Measurements from ENCODE around the gene RBMS1.

The RBMS1 gene

DNA sequence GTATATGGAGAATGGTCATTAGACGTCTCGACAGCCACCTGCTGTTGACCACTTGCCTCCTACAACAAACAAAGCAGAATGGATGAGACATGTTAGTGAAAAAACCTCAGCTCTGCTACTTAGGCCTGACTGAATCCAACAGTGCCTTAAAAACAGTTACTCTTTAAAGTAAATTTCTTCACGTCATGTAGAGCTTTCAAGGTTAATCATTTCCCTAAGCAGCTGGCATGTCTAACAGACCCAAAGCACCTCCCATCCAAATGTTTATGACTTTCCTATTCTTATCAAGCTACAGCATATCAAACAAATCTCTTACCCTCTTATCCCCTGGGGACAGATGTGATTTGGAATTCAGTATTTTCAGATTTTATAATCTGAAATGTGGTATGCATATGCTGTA, 218.0 kb downstream of the RBMS1 start:
- Mint-ChIP-seq H3K27me3 (no peaks in the 10 kb centered on the region), H3K4me1 (peaks cover 18% of the 10 kb centered on the region), H3K36me3 (peaks cover 85% of the 10 kb centered on the region), H3K27ac (peak overlapping the region; percentile 25), H3K9me3 (no peaks in the 10 kb centered on the region), H3K4me3 (no peak overlapping the region)
- DNase-seq: no peak
- CTCF ChIA-PET: no interaction called here

GRCh38 chr2:160271171-160272086, 222.2 kb downstream of the RBMS1 start:
- DNase-seq: no peak
- Mint-ChIP-seq H3K36me3 (peaks cover 54% of the 10 kb centered on the region), H3K4me3 (no peak overlapping the region), H3K27me3 (peaks cover 9% of the 10 kb centered on the region), H3K9me3 (no peaks in the 10 kb centered on the region), H3K27ac (no peak overlapping the region), H3K4me1 (peaks cover 18% of the 10 kb centered on the region)
- CTCF ChIA-PET: interaction anchor here (0.8 to 2.4 kb wide), 3 partner anchors 13 to 21 kb away, joined by 3 to 8 read pairs (median 3); no protein-coding TSS in a partner anchor

- no peaks in the 10 kb centered on the region for H3K9me3 Mint-ChIP-seq
- CTCF ChIA-PET: interaction anchor here (0.8 to 2.4 kb wide), 5 partner anchors 13 to 50 kb away, joined by 3 to 8 read pairs (median 5); no protein-coding TSS in a partner anchor
- H3K27ac Mint-ChIP-seq: peak overlapping the region; percentile 76
- peak overlapping the region; percentile 33 for H3K4me3 Mint-ChIP-seq
- peaks cover 9% of the 10 kb centered on the region for H3K27me3 Mint-ChIP-seq
- DNase-seq: no peak
- peaks cover 46% of the 10 kb centered on the region for H3K36me3 Mint-ChIP-seq
- peaks cover 26% of the 10 kb centered on the region for H3K4me1 Mint-ChIP-seq
Observed at GRCh38 chr2:160270571-160271113, 223.0 kb downstream of the RBMS1 start.

GRCh38 chr2:160269803-160270570, 223.6 kb downstream of the RBMS1 start:
- Mint-ChIP-seq H3K36me3 (peaks cover 39% of the 10 kb centered on the region), H3K27ac (peak overlapping the region; percentile 76), H3K4me1 (peaks cover 28% of the 10 kb centered on the region), H3K9me3 (no peaks in the 10 kb centered on the region), H3K27me3 (peaks cover 9% of the 10 kb centered on the region), H3K4me3 (peak overlapping the region; percentile 63)
- peak; percentile 67 for DNase-seq
- CTCF ChIA-PET: interaction anchor here (0.8 to 2.4 kb wide), 6 partner anchors 12 to 60 kb away, joined by 3 to 8 read pairs (median 4); no protein-coding TSS in a partner anchor

GRCh38 chr2:160269365-160269764, 224.2 kb downstream of the RBMS1 start:
- Mint-ChIP-seq H3K36me3 (peaks cover 35% of the 10 kb centered on the region), H3K27ac (peak overlapping the region; percentile 73), H3K4me1 (peaks cover 28% of the 10 kb centered on the region), H3K9me3 (no peaks in the 10 kb centered on the region), H3K27me3 (peaks cover 9% of the 10 kb centered on the region), H3K4me3 (peak overlapping the region; percentile 63)
- CTCF ChIA-PET: interaction anchor here (0.8 to 2.4 kb wide), 4 partner anchors 15 to 59 kb away, joined by 3 to 8 read pairs (median 6); no protein-coding TSS in a partner anchor
- DNase-seq: no peak

GRCh38 chr2:160268151-160268781, 225.3 kb downstream of the RBMS1 start:
- DNase-seq: no peak
- peaks cover 30% of the 10 kb centered on the region for H3K4me1 Mint-ChIP-seq
- no peak overlapping the region for H3K4me3 Mint-ChIP-seq
- H3K36me3 Mint-ChIP-seq: peaks cover 28% of the 10 kb centered on the region
- H3K27ac Mint-ChIP-seq: no peak overlapping the region
- H3K27me3 Mint-ChIP-seq: peaks cover 9% of the 10 kb centered on the region
- CTCF ChIA-PET: interaction anchor here (2.3 kb wide), 1 partner anchor 16 kb away, joined by 8 read pairs; no protein-coding TSS in a partner anchor
- H3K9me3 Mint-ChIP-seq: no peaks in the 10 kb centered on the region

DNA sequence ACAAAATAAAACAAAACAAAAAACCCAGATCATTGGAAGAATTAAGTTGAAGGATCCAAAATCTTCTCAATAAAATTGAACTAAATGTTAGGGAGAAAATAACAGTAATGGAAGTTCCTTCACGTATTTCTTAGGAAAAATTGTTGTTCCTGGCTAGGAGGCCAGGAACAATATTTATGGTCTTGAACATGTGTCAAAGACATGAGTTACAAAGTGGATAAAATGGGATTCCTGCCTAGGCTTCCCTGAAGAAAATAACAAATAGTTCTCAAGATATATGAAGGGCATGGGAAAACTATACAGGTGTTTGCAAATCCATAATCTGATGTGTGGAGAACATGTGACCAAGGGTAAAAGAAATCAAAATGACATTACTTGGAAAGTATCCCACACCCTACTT, 225.9 kb downstream of the RBMS1 start:
- no peak overlapping the region for H3K4me3 Mint-ChIP-seq

GRCh38 chr2:160267022-160267421, 226.6 kb downstream of the RBMS1 start:
- Mint-ChIP-seq H3K36me3 (peaks cover 21% of the 10 kb centered on the region), H3K27ac (no peak overlapping the region), H3K4me3 (no peak overlapping the region), H3K4me1 (peaks cover 30% of the 10 kb centered on the region), H3K9me3 (no peaks in the 10 kb centered on the region), H3K27me3 (peaks cover 9% of the 10 kb centered on the region)
- CTCF ChIA-PET: interaction anchor here (1.2 to 2.3 kb wide), 3 partner anchors 13 to 157 kb away, joined by 3 to 8 read pairs (median 5); no protein-coding TSS in a partner anchor
- no peak for DNase-seq

More for the DNA sequence above, 225.9 kb downstream of the RBMS1 start:
- H3K27ac Mint-ChIP-seq: no peak overlapping the region
- peaks cover 25% of the 10 kb centered on the region for H3K36me3 Mint-ChIP-seq
- H3K4me1 Mint-ChIP-seq: peaks cover 30% of the 10 kb centered on the region
- no peaks in the 10 kb centered on the region for H3K9me3 Mint-ChIP-seq
- CTCF ChIA-PET: interaction anchor here (2.3 kb wide), 1 partner anchor 16 kb away, joined by 8 read pairs; no protein-coding TSS in a partner anchor
- DNase-seq: no peak
- H3K27me3 Mint-ChIP-seq: peaks cover 9% of the 10 kb centered on the region

- Mint-ChIP-seq H3K27ac (no peak overlapping the region), H3K4me3 (no peak overlapping the region), H3K27me3 (peaks cover 9% of the 10 kb centered on the region), H3K9me3 (no peaks in the 10 kb centered on the region), H3K36me3 (peaks cover 13% of the 10 kb centered on the region), H3K4me1 (peaks cover 30% of the 10 kb centered on the region)
- CTCF ChIA-PET: interaction anchor here (1.2 to 2.3 kb wide), 3 partner anchors 14 to 156 kb away, joined by 3 to 8 read pairs (median 5); no protein-coding TSS in a partner anchor
- no peak for DNase-seq
Observed at GRCh38 chr2:160266037-160266551, 227.5 kb downstream of the RBMS1 start.

GRCh38 chr2:160264308-160264707, 229.3 kb downstream of the RBMS1 start:
- DNase-seq: no peak
- H3K4me3 Mint-ChIP-seq: no peak overlapping the region
- peaks cover 3% of the 10 kb centered on the region for H3K27me3 Mint-ChIP-seq
- no peaks in the 10 kb centered on the region for H3K36me3 Mint-ChIP-seq
- CTCF ChIA-PET: no interaction called here
- H3K9me3 Mint-ChIP-seq: no peaks in the 10 kb centered on the region
- peaks cover 16% of the 10 kb centered on the region for H3K4me1 Mint-ChIP-seq
- no peak overlapping the region for H3K27ac Mint-ChIP-seq

- Mint-ChIP-seq H3K4me3 (no peak overlapping the region), H3K9me3 (no peaks in the 10 kb centered on the region), H3K4me1 (peaks cover 12% of the 10 kb centered on the region), H3K27me3 (peaks cover under 1% of the 10 kb centered on the region), H3K36me3 (no peaks in the 10 kb centered on the region), H3K27ac (no peak overlapping the region)
- DNase-seq: no peak
- CTCF ChIA-PET: no interaction called here
Observed at GRCh38 chr2:160261732-160262131, 231.9 kb downstream of the RBMS1 start.

- Mint-ChIP-seq H3K4me1 (no peaks in the 10 kb centered on the region), H3K27me3 (no peaks in the 10 kb centered on the region), H3K9me3 (no peaks in the 10 kb centered on the region), H3K4me3 (no peak overlapping the region), H3K36me3 (no peaks in the 10 kb centered on the region), H3K27ac (no peak overlapping the region)
- no peak for DNase-seq
- CTCF ChIA-PET: interaction anchor here (1.0 kb wide), 1 partner anchor 12 kb away, joined by 3 read pairs; no protein-coding TSS in a partner anchor
Observed at GRCh38 chr2:160258492-160258805, 235.2 kb downstream of the RBMS1 start.

GRCh38 chr2:160257743-160258491, 235.7 kb downstream of the RBMS1 start:
- Mint-ChIP-seq H3K27me3 (no peaks in the 10 kb centered on the region), H3K9me3 (no peaks in the 10 kb centered on the region), H3K4me1 (no peaks in the 10 kb centered on the region), H3K36me3 (no peaks in the 10 kb centered on the region), H3K4me3 (no peak overlapping the region), H3K27ac (no peak overlapping the region)
- CTCF ChIA-PET: interaction anchor here (1.0 kb wide), 1 partner anchor 13 kb away, joined by 3 read pairs; no protein-coding TSS in a partner anchor
- no peak for DNase-seq

All from activated naive CD4-positive, alpha-beta T cell treated with anti-CD3 and anti-CD28 coated beads, Interleukin-2, amount 10 ng/mL, durations not matched to agents 7 days and 5 days (primary cell).